ENCODE measurements around the gene PDP2.
"Not testable (repeated sequence)": the region's sequence is repeated elsewhere in the genome, so short reads cannot be mapped to it uniquely, and the experiment has no call there.

The PDP2 gene

DNA sequence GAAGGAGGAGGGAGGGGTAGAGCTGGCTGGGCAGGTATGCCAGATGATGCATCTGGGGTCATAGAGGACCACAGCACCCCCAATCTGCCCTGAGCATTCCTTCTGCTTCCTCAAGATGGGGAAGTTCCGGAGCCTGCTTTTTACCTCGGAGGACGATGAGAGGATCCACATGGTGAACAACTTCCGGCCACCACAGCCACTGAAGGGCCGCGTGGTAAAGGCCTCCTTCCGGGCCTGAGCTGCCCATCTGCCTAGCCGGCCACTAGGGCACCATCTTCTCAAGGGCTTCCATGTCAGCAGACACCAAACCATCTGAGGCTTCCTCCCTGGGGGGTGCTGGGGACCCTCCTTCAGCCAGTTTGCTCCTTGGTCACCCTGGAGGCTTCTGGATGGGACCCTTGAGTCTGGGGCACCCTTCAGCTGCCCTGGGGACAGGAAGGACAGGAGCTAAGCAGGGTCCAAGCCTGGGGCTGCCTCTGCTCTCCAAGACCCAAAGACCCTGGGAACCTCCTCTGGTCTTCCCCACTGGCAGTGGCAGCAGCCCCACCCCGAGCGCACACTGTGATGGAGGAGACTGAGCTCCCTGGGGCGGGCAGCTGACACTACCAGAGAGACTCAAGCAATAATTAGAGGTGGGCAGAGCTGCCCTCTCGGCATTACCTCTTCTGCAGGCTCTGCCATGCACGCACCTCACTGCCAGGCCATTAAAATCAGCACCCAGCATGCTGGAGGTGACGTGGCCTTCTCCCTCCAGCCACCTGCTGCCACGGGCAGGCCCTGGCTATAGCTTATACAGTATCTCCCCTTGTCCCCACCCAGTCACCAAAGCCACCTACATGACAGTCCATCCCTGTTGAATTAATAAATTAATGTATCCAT lies 26.8 kb upstream of the PDP2 start:
- DNase-seq (ENCODE audit: low read depth) = no peak

- no peak for DNase-seq (ENCODE audit: low read depth)
Observed at GRCh38 chr16:66856184-66856730, 24.1 kb upstream of the PDP2 start.

DNA sequence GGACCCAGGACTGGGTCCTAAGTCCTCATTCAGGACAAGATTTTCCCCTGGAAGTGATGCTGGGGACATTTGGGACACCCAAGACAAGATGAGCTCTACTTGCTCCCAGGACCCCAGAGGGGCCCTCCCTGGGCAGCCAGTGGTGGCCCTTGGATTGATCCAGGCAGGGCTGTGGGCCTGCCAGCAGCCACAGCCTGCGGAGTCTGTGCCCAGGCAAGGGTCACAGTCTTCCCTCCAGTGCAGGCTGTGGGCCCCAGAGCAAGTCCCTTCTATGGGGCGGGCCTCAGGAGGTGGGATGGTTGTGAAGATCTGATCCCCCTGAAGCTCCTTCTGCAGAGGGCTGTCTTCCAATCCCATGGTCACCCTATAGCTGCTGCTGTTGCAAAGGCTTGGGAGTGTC lies 23.5 kb upstream of the PDP2 start:
- no peak for DNase-seq (ENCODE audit: low read depth)

DNA sequence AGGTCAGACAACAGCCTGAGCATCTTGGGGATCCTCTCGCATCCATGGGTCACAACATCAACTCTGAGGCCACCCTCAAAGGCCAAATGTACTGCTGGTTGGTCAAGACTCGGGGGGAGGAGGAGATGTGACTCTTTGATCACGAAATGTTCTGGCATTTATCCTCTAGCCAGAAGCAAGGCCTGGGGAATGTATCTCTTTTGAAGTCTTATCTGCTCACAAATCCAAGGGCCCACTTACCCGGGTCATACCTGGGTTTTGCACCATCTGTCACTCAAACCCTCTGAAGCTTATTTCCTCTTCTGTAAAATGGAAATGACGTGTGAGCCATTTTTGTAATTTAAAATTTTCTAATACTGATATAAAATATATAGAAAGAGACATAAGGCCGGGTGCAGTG lies 22.9 kb upstream of the PDP2 start:
- DNase-seq (ENCODE audit: low read depth) = no peak

DNA sequence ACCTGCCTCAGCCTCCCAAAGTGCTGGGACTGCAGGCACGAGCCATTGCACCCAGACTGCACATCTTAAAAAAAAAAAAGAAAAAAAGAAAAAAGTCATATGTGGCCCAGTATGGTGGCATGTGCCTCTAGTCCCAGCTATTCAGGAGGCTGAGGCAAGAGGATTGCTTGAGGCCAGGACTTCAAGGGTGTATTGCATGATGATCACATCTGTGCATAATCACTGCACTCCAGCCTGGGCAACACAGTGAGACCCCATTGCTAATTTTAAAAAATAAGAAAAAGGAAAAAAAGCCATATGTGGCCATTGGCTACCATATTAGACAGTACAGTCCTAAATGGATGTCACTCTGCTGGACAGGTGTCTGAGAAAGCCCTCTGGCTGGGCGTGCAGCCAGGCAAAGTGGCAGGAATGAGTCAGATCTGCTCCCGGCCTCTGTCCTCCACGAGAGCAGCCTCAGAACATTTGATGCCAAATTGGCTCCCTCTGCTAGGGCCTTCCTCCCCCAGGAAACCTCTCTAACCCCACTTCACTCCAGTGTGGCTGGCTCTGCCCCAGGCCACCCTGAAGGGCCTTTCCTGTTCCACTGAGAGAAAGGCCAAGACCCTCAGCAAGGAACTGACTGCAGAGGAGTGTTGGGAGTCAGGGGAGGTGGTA lies 21.4 kb upstream of the PDP2 start:
- DNase-seq (ENCODE audit: low read depth) = no peak

DNA sequence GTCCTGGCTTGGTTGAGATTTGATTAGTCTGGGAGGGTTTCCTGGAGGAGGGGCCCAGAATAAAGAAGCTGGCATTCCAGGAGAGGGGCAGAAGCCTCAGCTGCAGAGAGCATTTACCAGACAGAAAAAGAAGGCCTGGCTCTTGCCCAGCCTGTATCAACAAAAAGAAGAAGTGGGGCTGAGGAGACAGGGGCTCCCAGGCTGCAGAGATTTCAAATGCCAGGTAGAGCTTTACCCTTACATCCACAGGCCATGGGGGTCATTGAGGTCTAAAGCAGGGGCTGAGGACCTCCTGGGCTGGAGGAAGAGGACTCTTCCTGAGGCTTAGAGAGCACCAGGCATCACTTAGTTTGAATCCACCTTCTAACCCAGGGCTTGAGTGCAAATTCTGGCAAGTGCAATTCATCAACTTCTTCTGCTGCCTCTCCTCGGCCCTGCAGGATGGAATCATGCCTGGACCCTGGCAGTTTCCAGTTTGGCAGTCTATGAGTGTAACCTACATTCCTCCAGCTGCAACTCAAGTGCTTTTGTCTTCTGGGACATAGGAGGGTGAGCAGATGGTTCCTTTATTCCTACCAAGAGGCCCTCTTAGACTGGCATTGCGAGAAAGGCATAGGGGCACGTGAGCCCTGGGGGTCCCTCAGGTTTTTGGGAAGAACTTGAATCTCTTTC lies 20.8 kb upstream of the PDP2 start:
- DNase-seq (ENCODE audit: low read depth) = no peak

DNA sequence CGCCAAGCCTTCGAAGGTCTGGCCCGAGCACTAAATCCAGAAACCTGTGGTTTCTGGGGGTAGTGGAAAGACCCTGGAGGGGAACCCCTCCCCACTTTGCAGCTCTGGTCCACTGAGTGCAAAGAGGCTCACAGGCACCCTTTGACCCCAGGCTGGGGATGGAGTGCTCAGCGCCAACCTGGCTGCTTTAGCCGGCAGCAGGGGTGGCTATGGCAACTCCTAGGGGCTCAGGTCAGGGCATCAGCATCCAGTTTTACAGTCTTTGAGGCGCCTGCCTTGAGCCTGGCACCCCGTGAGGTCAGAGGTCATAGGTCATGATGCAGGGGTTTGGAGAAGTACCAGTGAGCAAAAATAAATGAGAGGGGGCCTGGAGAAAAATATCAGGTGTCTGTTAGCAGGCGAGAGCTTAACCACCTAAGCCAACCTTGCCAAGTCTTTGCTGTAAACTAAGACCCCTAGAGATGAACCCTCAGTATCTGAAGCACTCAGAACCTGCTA lies 18.2 kb upstream of the PDP2 start:
- no peak for DNase-seq (ENCODE audit: low read depth)

DNA sequence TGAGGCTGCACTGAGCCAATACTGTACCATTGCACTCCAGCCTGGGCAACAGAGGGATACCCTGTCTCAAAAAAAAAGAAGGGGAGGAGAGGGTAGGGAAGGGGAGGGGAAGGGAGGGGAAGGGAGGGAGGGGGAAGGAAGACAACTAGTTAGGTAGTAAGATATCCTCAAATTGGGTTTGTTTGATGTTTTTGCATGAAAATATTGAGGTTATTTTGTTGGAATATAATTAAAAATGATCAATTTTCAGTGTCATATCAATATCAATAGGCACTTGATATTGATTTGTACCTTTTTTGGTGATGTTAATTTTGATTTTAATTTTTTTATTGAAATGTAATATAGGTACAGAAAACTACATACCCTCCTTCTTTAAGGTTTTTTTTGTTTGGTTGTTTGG lies 16.6 kb upstream of the PDP2 start:
- no peak for DNase-seq (ENCODE audit: low read depth)

- no peak for DNase-seq (ENCODE audit: low read depth)
Observed at GRCh38 chr16:66869424-66869823, 10.9 kb upstream of the PDP2 start.

DNA sequence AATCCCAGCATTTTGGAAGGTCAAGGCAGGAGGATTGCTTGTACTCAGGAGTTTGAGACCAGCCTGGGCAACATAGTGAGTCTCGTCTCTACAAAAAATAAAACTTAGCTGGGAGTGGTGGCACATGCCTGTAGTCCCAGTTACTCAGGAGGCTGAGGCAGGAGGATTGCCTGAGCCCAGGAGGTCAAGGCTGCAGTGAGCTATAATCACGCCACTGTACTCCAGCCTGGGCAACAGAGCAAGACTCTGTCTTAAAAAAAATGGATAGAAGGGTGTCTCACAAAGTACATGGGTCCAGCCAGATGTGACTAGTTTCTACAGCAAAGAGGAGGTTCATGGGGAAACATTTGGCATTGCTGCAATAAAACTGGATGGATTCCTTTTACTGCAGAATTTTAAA lies 9.0 kb upstream of the PDP2 start:
- DNase-seq (ENCODE audit: low read depth) = not testable (repeated sequence)

- DNase-seq (ENCODE audit: low read depth) = no peak
Observed at GRCh38 chr16:66871840-66872239, 8.5 kb upstream of the PDP2 start.

GRCh38 chr16:66872559-66872942 lies 7.8 kb upstream of the PDP2 start:
- DNase-seq (ENCODE audit: low read depth) = no peak

DNA sequence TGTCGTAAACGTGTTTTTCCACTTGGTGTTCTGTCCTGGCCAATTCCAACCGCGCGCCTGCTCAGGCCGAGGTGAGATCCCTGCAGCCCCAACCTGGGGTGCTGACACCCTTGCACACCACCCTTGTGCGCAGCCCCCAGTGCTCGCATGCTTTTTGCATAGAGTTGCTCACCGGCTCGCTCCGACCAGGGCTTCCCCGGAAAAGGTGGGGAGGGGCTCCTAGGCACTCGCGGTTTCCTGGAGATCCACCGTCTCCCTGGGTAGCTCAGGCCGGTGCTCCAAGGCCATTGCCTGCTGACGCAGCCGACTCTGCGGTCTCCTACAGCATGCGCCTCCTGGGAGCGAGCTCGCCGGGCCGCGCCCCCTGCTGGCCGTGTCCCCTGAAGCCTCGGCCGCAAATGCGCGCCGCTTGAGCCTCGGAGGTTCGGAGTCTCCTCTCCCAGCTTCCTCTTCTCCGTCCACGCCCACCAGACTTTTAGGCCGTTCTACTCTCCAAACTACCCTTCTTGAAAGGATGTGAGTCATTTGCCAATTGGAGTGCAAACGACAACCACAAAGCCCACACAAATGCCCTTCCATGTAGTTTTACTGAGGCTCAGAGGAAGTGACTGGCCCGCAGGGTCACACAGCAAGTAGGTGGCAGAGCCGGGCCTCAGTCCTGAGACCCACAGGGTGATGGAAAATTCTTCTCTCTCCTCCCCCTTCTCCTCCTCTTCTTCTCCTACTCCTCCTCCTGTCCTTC lies 7.2 kb upstream of the PDP2 start:
- peak; percentile 96 for DNase-seq (ENCODE audit: low read depth)

GRCh38 chr16:66873685-66874055 lies 6.6 kb upstream of the PDP2 start:
- DNase-seq (ENCODE audit: low read depth) = no peak

GRCh38 chr16:66874079-66874775 lies 6.1 kb upstream of the PDP2 start:
- DNase-seq (ENCODE audit: low read depth) = no peak

GRCh38 chr16:66878067-66878466 lies 2.2 kb upstream of the PDP2 start:
- peak; percentile 72 for DNase-seq (ENCODE audit: low read depth)

DNA sequence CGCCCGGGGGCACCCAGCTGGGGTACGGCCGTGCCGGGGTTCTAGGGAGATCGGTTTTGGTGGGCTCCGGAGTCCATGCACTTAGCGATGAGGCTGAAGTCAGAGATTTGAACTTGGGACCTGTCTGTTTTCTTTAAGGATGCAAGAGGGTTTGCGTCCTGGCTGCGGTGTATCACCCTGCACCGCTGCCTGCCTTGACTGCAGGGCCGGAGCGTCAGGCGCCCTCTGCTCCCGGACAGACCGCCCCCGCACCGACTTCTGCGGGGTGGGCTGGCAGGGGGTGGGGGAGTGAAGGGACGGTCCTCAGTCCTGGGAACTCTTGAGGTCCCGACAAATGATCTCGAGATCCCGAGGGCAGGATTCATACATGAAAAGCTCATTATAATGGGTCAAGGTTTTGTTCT lies 701 bp downstream of the PDP2 start:
- no peak for DNase-seq (ENCODE audit: low read depth)

GRCh38 chr16:66881560-66881959 lies 1.2 kb downstream of the PDP2 start:
- DNase-seq (ENCODE audit: low read depth) = no peak

DNA sequence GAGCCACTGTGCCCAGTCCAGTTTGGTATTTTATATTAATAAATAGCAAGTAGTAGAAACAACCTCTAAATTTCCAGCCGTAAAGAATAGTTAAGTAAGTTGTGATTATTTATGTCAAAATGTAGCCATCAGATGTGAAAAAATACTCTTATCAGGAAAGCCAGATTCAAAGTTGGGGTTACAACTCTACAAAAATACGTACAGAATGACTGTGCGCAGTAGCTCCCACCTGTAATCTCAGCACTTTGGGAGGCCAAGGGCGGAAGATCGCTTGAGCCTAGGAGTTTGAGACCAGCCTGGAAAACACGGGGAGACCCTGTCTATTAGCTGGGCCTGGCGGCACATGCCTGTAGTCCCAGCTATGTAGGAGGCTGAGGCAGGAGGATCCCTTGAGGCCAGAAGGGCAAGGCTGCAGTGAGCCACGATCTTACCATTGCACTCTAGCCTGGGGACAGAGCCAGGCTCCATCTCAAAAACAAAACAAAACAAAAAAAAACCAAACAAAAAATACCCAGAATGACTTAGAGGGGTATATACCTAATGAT lies 1.7 kb downstream of the PDP2 start:
- DNase-seq (ENCODE audit: low read depth) = no peak

- DNase-seq (ENCODE audit: low read depth) = no peak
Observed at GRCh38 chr16:66882702-66883101, 2.4 kb downstream of the PDP2 start.

DNA sequence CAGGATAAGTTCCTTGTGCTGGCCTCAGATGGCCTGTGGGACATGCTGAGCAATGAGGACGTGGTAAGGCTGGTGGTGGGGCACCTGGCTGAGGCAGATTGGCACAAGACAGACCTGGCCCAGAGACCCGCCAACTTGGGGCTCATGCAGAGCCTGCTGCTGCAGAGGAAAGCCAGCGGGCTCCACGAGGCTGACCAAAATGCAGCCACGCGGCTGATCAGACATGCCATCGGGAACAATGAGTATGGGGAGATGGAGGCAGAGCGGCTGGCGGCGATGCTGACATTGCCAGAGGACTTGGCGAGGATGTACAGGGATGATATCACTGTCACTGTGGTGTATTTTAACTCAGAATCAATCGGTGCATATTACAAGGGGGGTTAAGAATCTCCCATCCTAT lies 5.2 kb downstream of the PDP2 start:
- no peak for DNase-seq (ENCODE audit: low read depth)
